Lower leg skin (tissue), 4 donors: ENCODE measurements around the gene INO80E. TPM values are rescaled to one million over a fixed set of nuclear protein-coding genes. Genes with fewer than 3 reads are reported as not detected.

Experiments
- DNase-seq, 2 donors: peaks; one replicate each; pipeline ENCODE4 v3.0.0-alpha.2; 2019; ENCODE audit warnings: low spot score in 2 of 2
- H3K4me3 ChIP-seq: fragments of 200-600 bp; sonication (generic); 2 replicates; pipeline ENCODE4 v1.5.1; 2017; ENCODE audit warnings: mild to moderate bottlenecking, low read depth; ENCODE audit not compliant: poor library complexity, severe bottlenecking
- CTCF ChIP-seq, 3 donors: fragments of 450-650 bp; IDR thresholded peaks; one replicate each; pipeline ENCODE4 v1.5.1; 2016; ENCODE audit warnings: antibody characterized with exemption in 3 of 3, mild to moderate bottlenecking in 3 of 3, moderate library complexity in 2 of 3
- POLR2A ChIP-seq, 2 donors: fragments of 450-650 bp; IDR thresholded peaks; one replicate each; pipeline ENCODE4 v1.6.1; 2016 to 2017; ENCODE audit warnings: antibody characterized with exemption in 2 of 2, mild to moderate bottlenecking in 1 of 2, moderate library complexity in 1 of 2
- WGBS, 2 donors: methylation state at CpG; one replicate each; pipeline ENCODE4 v1.1.5; 2018; 5-methylcytosine and 5-hydroxymethylcytosine counted together
- intact Hi-C: fragments of 100-400 bp; cut with DNase I; formaldehyde crosslinking; loops from one replicate; pipeline ENCODE4 v1.15.0; 2023; ENCODE audit warnings: low total_unique reads
- total RNA-seq, 4 donors: library from RNA; depleted of rRNA; stranded (reverse); fragments of >200 nt; gene quantifications; one replicate each; pipeline ENCODE4 v1.1.0, GENCODE V29; 2016

INO80E gene
- total RNA-seq, 4 donors from 2014 or later, result 40.9 to 157 (median 61.8) TPM

- 26 to 27% methylated on average over 23 of the region's 23 CpGs for WGBS, 2 donors
- H3K4me3 ChIP-seq, result no peak overlapping the region
- no peak for DNase-seq
- TF ChIP-seq CTCF (IDR thresholded peaks at IDR 0.05) (no peak), POLR2A (IDR thresholded peaks at IDR 0.05) (no peak)
- intact Hi-C loops, result no loop called here
These were observed 34.1 kb downstream of the INO80E start for GRCh38 chr16:30030011-30030685.

- intact Hi-C loops, result no loop called here
- TF ChIP-seq CTCF (IDR thresholded peaks at IDR 0.05), result no peak
- TF ChIP-seq POLR2A (IDR thresholded peaks at IDR 0.05), result no peak
- no peak within 1 kb of the TSS for H3K4me3 ChIP-seq
- 2% methylated on average over 26 to 27 of the region's 27 CpGs for WGBS, 2 donors
- no peak for DNase-seq
These were observed 34.9 kb downstream of the INO80E start, which contains the start of gene TLCD3B for GRCh38 chr16:30030841-30031413. Gene TLCD3B, minus strand, starts transcription at chr16:30031271. Its CDS starts 744 bp downstream, at chr16:30030527.

GRCh38 chr16:30031477-30031918, 35.5 kb downstream of the INO80E start:
- intact Hi-C loops, result no loop called here
- H3K4me3 ChIP-seq, result no peak overlapping the region
- no peak for TF ChIP-seq POLR2A (IDR thresholded peaks at IDR 0.05)
- TF ChIP-seq CTCF (IDR thresholded peaks at IDR 0.05), result no peak
- no peak for DNase-seq
- 17 to 23% methylated on average over 11 of the region's 11 CpGs for WGBS, 2 donors

- TF ChIP-seq POLR2A (IDR thresholded peaks at IDR 0.05) (no peak), CTCF (IDR thresholded peaks at IDR 0.05) (no peak)
- H3K4me3 ChIP-seq, result no peak overlapping the region
- no peak for DNase-seq
- intact Hi-C loops, result no loop called here
- 24 to 25% methylated on average over 12 of the region's 12 CpGs for WGBS, 2 donors
These were observed 36.2 kb downstream of the INO80E start for GRCh38 chr16:30032083-30032819.

- intact Hi-C loops, result no loop called here
- TF ChIP-seq POLR2A (IDR thresholded peaks at IDR 0.05) (no peak), CTCF (IDR thresholded peaks at IDR 0.05) (no peak)
- H3K4me3 ChIP-seq, result no peak overlapping the region
- 74 to 81% methylated on average over 7 of the region's 7 CpGs for WGBS, 2 donors
- no peak for DNase-seq
These were observed 37.2 kb downstream of the INO80E start for GRCh38 chr16:30033270-30033669.
